ENCODE data around the gene HHATL. TPM values are rescaled to one million over a fixed set of nuclear protein-coding genes. Genes with fewer than 3 reads are reported as not detected.

HHATL gene
- total RNA-seq, 1 experiment from 2014 or later: 0.92 TPM

DNA sequence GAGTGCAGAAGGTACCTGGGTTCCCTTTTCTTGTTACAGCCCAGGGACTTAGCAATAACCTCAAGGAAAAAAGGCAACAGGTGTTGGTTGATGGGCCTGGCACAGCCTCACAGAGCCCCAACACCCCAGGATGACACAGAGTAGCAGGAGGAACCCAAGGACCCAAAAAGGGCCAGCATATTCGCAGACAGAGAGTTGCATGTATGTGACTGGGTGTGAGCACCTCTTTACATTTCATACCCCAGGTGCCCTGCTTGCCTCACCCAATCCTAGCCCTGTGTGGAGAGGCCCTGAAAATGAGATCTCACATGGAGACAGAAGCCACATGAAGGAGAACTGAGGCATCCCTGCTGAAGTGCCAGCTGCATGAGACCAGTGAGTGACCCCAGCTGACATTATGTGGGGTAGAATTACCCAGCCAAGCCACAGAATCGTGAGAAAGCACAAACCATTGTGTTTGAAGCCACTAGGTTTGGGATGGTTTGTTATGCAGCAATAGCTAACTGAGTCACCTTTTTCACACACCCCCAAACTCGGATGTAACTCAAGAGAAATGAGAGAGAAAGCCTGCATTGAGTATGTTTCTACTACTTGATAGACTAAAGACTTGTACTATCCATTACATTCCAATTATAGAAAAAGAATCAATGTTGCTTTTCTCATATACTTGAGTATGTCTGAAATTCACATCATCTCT, 26.2 kb upstream of the HHATL start:
- POLR2A ChIA-PET: no interaction called here
- TF ChIP-seq IRF2 (CRISPR knock-in tag; IDR thresholded peaks at IDR 0.05; ENCODE audit: borderline replicate concordance, low read depth) (no peak), NR3C1 (CRISPR knock-in tag; conservative IDR thresholded peaks at IDR 0.05; ENCODE audit: low read depth) (no peak), ZNF396 (CRISPR knock-in tag; IDR thresholded peaks at IDR 0.05; ENCODE audit: borderline replicate concordance) (no peak)
- TF ChIP-seq, protein P1, sequence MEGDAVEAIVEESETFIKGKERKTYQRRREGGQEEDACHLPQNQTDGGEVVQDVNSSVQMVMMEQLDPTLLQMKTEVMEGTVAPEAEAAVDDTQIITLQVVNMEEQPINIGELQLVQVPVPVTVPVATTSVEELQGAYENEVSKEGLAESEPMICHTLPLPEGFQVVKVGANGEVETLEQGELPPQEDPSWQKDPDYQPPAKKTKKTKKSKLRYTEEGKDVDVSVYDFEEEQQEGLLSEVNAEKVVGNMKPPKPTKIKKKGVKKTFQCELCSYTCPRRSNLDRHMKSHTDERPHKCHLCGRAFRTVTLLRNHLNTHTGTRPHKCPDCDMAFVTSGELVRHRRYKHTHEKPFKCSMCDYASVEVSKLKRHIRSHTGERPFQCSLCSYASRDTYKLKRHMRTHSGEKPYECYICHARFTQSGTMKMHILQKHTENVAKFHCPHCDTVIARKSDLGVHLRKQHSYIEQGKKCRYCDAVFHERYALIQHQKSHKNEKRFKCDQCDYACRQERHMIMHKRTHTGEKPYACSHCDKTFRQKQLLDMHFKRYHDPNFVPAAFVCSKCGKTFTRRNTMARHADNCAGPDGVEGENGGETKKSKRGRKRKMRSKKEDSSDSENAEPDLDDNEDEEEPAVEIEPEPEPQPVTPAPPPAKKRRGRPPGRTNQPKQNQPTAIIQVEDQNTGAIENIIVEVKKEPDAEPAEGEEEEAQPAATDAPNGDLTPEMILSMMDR (IDR thresholded peaks at IDR 0.05): no peak
- CTCF ChIA-PET: interaction anchor here (1.5 to 3.5 kb wide), 3 partner anchors 17 to 103 kb away, joined by 3 to 14 read pairs (median 9); no protein-coding TSS in a partner anchor
- Mint-ChIP-seq H3K27ac (no peak overlapping the region), H3K4me1 (peaks cover 28% of the 10 kb centered on the region), H3K36me3 (no peaks in the 10 kb centered on the region), H3K9me3 (peaks cover 5% of the 10 kb centered on the region; the same call in 1 of the 2 replicates), H3K27me3 (ENCODE audit: low read depth) (peaks cover 4% of the 10 kb centered on the region; the same call in 1 of the 2 replicates), H3K4me3 (no peak overlapping the region)
- DNase-seq (ENCODE audit: low spot score): no peak
- ATAC-seq: no peak

GRCh38 chr3:42728056-42728455, 25.5 kb upstream of the HHATL start:
- H3K27me3 Mint-ChIP-seq (ENCODE audit: low read depth): peaks cover 4% of the 10 kb centered on the region; the same call in 1 of the 2 replicates
- peaks cover 20% of the 10 kb centered on the region for H3K4me1 Mint-ChIP-seq
- no peak overlapping the region for H3K27ac Mint-ChIP-seq
- ChIA-PET POLR2A (no interaction called here), CTCF (interaction anchor here (1.5 to 3.5 kb wide), 3 partner anchors 17 to 104 kb away, joined by 3 to 14 read pairs (median 9); no protein-coding TSS in a partner anchor)
- peaks cover 5% of the 10 kb centered on the region; the same call in 1 of the 2 replicates for H3K9me3 Mint-ChIP-seq
- ATAC-seq (no peak), DNase-seq (ENCODE audit: low spot score) (no peak)
- no peak for TF ChIP-seq PRRX2 (CRISPR knock-in tag; IDR thresholded peaks at IDR 0.05)
- TF ChIP-seq MYBL2 (CRISPR knock-in tag; IDR thresholded peaks at IDR 0.05): no peak
- no peak for TF ChIP-seq FOXK1 (CRISPR knock-in tag; IDR thresholded peaks at IDR 0.05)
- no peak for TF ChIP-seq ATF6 (CRISPR knock-in tag; IDR thresholded peaks at IDR 0.05)
- TF ChIP-seq ZNF121 (CRISPR knock-in tag; IDR thresholded peaks at IDR 0.05): no peak
- no peak for TF ChIP-seq SMAD4 (CRISPR knock-in tag; IDR thresholded peaks at IDR 0.05)
- TF ChIP-seq, protein P2, sequence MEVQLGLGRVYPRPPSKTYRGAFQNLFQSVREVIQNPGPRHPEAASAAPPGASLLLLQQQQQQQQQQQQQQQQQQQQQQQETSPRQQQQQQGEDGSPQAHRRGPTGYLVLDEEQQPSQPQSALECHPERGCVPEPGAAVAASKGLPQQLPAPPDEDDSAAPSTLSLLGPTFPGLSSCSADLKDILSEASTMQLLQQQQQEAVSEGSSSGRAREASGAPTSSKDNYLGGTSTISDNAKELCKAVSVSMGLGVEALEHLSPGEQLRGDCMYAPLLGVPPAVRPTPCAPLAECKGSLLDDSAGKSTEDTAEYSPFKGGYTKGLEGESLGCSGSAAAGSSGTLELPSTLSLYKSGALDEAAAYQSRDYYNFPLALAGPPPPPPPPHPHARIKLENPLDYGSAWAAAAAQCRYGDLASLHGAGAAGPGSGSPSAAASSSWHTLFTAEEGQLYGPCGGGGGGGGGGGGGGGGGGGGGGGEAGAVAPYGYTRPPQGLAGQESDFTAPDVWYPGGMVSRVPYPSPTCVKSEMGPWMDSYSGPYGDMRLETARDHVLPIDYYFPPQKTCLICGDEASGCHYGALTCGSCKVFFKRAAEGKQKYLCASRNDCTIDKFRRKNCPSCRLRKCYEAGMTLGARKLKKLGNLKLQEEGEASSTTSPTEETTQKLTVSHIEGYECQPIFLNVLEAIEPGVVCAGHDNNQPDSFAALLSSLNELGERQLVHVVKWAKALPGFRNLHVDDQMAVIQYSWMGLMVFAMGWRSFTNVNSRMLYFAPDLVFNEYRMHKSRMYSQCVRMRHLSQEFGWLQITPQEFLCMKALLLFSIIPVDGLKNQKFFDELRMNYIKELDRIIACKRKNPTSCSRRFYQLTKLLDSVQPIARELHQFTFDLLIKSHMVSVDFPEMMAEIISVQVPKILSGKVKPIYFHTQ (CRISPR knock-in tag; IDR thresholded peaks at IDR 0.05): no peak
- TF ChIP-seq, protein P3, sequence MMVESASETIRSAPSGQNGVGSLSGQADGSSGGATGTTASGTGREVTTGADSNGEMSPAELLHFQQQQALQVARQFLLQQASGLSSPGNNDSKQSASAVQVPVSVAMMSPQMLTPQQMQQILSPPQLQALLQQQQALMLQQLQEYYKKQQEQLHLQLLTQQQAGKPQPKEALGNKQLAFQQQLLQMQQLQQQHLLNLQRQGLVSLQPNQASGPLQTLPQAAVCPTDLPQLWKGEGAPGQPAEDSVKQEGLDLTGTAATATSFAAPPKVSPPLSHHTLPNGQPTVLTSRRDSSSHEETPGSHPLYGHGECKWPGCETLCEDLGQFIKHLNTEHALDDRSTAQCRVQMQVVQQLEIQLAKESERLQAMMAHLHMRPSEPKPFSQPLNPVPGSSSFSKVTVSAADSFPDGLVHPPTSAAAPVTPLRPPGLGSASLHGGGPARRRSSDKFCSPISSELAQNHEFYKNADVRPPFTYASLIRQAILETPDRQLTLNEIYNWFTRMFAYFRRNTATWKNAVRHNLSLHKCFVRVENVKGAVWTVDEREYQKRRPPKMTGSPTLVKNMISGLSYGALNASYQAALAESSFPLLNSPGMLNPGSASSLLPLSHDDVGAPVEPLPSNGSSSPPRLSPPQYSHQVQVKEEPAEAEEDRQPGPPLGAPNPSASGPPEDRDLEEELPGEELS (CRISPR knock-in tag; IDR thresholded peaks at IDR 0.05): no peak
- TF ChIP-seq NR3C1 (CRISPR knock-in tag; conservative IDR thresholded peaks at IDR 0.05; ENCODE audit: low read depth): no peak
- TF ChIP-seq, protein P1 (IDR thresholded peaks at IDR 0.05): no peak
- no peak for TF ChIP-seq SMAD3 (CRISPR knock-in tag; IDR thresholded peaks at IDR 0.05; ENCODE audit: borderline replicate concordance)
- no peak for TF ChIP-seq ATF1 (CRISPR knock-in tag; IDR thresholded peaks at IDR 0.05)
- TF ChIP-seq RORB (CRISPR knock-in tag; IDR thresholded peaks at IDR 0.05): no peak
- no peak for TF ChIP-seq ZNF396 (CRISPR knock-in tag; IDR thresholded peaks at IDR 0.05; ENCODE audit: borderline replicate concordance)
- no peak for TF ChIP-seq ZNF512 (CRISPR knock-in tag; IDR thresholded peaks at IDR 0.05; ENCODE audit: borderline replicate concordance)
- TF ChIP-seq NFATC4 (CRISPR knock-in tag; IDR thresholded peaks at IDR 0.05): no peak
- no peak for TF ChIP-seq GTF2I (CRISPR knock-in tag; conservative IDR thresholded peaks at IDR 0.05)
- no peak for TF ChIP-seq CREB1 (CRISPR knock-in tag; IDR thresholded peaks at IDR 0.05)
- TF ChIP-seq OVOL2 (CRISPR knock-in tag; IDR thresholded peaks at IDR 0.05; ENCODE audit: borderline replicate concordance): no peak
- no peak overlapping the region for H3K4me3 Mint-ChIP-seq
- H3K36me3 Mint-ChIP-seq: no peaks in the 10 kb centered on the region
